SU-DHL-6 (cell line): ENCODE measurements around the gene ZFYVE1.

Experiments
- H2AFZ ChIP-seq: fragments of 200-600 bp; sonication (generic); 2 replicates; pipeline ENCODE4 v1.6.1; 2014; ENCODE audit warnings: low read depth, mild to moderate bottlenecking, moderate library complexity, mixed read lengths, antibody characterized with exemption, low read length; ENCODE audit not compliant: severe bottlenecking
- H3F3A ChIP-seq: fragments of 200-600 bp; shearing (Covaris generic); 2 replicates; pipeline ENCODE4 v1.6.0; 2016; ENCODE audit warnings: antibody characterized with exemption, mild to moderate bottlenecking; ENCODE audit not compliant: insufficient read depth
- H3K27ac ChIP-seq: fragments of 200-600 bp; sonication (generic); 2 replicates; pipeline ENCODE4 v1.5.1; 2016; ENCODE audit warnings: low read depth, mild to moderate bottlenecking, low read length, moderate library complexity, mixed read lengths
- H3K27me3 ChIP-seq: fragments of 200-600 bp; sonication (generic), shearing (Covaris generic); 2 replicates; pipeline ENCODE4 v1.6.0; 2014; ENCODE audit warnings: mild to moderate bottlenecking, low read length
- H3K36me3 ChIP-seq: fragments of 200-600 bp; sonication (generic); 2 replicates; pipeline ENCODE4 v1.6.1; 2014; ENCODE audit warnings: mild to moderate bottlenecking, low read length, mixed read lengths
- H3K4me2 ChIP-seq: fragments of 300-600, 200-600 bp; shearing (Covaris generic), sonication (generic); 2 replicates; pipeline ENCODE4 v1.6.0; 2014; ENCODE audit warnings: low read length, low read depth, mild to moderate bottlenecking; ENCODE audit not compliant: poor library complexity, severe bottlenecking
- H3K4me3 ChIP-seq: fragments of 200-600 bp; sonication (generic); 2 replicates; pipeline ENCODE4 v1.5.1; 2014; ENCODE audit warnings: antibody characterized with exemption, low read length, mild to moderate bottlenecking, mixed read lengths; ENCODE audit not compliant: insufficient read depth, poor library complexity, severe bottlenecking
- H3K79me2 ChIP-seq: fragments of 200-600 bp; sonication (generic); 2 replicates; pipeline ENCODE4 v1.6.1; 2014; ENCODE audit warnings: mild to moderate bottlenecking, low read length, moderate library complexity; ENCODE audit not compliant: insufficient read depth
- H3K9ac ChIP-seq: fragments of 200-600 bp; sonication (generic); 2 replicates; pipeline ENCODE4 v1.7.0; 2014; ENCODE audit warnings: mild to moderate bottlenecking, low read length
- H3K9me2 ChIP-seq: fragments of 200-600 bp; sonication (generic); replicated peaks from 2 replicates; pipeline ENCODE4 v1.6.1; 2014; ENCODE audit warnings: low read length; ENCODE audit not compliant: insufficient read depth
- H3K9me3 ChIP-seq: fragments of 200-600 bp; sonication (generic); 2 replicates; pipeline ENCODE4 v1.6.1; 2014; ENCODE audit warnings: low read length, mixed read lengths; ENCODE audit not compliant: insufficient read depth
- H4K20me1 ChIP-seq: fragments of 200-600 bp; sonication (generic); 2 replicates; pipeline ENCODE4 v1.6.1; 2014; ENCODE audit warnings: low read depth, mild to moderate bottlenecking, antibody characterized with exemption, low read length, moderate library complexity, mixed read lengths
- EZH2phosphoT487 ChIP-seq: fragments of 200-600 bp; sonication (generic), shearing (Covaris generic); conservative IDR thresholded peaks from 2 replicates; pipeline ENCODE4 v1.6.1; 2018; ENCODE audit warnings: mild to moderate bottlenecking, antibody characterized with exemption, low read length, moderate library complexity, mixed read lengths
- TF ChIP-seq, protein P1 (sequence below): fragments of 200-600 bp; sonication (generic); IDR thresholded peaks from one replicate; pipeline ENCODE4 v1.5.1; 2017; ENCODE audit warnings: antibody characterized with exemption, mild to moderate bottlenecking, low read length, moderate library complexity; ENCODE audit not compliant: insufficient read depth, poor library complexity, severe bottlenecking

Gene ZFYVE1

DNA sequence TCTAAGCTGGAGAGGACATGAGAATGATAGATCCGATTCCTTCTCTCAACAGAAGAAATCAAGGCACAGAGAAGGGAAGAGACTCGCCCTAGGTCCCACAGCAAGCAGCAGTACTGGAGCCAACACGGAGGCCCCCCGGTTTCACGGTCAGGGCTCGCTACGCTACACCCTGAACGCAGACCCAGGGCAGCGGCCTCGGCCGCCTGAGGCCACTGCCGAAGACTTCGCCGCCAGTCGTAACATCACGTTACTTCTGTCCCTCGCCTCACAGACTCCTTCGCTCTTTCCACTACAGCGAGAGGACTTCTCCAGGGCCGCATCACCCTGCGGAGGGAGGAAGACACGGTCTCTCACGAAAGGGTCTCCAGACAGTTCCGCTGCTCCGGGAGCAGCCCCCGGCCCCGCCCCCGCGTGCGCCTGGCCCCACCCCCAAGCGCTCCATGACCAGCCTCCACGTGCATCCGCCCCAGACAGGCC is 101.1 kb downstream of the ZFYVE1 start:
- H3K79me2 ChIP-seq: peaks cover 35% of the 10 kb centered on the region
- H3K27ac ChIP-seq: no peak overlapping the region

DNA sequence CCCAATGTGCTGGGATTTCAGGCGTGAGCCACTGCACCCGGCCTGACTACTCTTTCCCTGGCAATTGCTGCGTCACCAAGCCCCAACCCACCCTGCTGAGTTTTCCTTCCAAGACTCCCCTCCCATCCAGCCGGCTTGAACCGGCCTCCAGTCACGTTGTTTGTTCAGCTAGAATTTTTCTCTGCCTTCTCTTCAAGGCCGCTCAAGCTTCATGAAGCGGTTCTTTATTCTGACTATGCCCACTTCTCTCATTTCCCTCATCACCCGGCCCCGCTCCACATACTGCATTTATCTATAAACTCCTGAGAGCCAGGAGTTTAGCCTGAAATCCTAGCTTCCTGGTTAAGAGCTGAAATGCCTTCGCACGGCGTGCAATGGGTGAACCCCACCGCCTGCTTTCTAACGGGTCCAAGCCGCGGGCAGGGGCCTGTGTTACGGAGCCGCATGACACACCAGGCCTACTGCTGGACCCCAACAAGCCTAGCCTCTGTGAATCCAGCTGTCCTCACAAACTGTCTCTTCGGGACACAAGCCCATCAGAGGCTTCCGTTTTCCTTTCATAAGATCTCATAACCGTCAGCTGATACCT is 101.6 kb downstream of the ZFYVE1 start:
- TF ChIP-seq, protein P1, sequence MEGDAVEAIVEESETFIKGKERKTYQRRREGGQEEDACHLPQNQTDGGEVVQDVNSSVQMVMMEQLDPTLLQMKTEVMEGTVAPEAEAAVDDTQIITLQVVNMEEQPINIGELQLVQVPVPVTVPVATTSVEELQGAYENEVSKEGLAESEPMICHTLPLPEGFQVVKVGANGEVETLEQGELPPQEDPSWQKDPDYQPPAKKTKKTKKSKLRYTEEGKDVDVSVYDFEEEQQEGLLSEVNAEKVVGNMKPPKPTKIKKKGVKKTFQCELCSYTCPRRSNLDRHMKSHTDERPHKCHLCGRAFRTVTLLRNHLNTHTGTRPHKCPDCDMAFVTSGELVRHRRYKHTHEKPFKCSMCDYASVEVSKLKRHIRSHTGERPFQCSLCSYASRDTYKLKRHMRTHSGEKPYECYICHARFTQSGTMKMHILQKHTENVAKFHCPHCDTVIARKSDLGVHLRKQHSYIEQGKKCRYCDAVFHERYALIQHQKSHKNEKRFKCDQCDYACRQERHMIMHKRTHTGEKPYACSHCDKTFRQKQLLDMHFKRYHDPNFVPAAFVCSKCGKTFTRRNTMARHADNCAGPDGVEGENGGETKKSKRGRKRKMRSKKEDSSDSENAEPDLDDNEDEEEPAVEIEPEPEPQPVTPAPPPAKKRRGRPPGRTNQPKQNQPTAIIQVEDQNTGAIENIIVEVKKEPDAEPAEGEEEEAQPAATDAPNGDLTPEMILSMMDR: no peak
- TF ChIP-seq EZH2phosphoT487: no peak
- Histone ChIP-seq H3K79me2 (peaks cover 29% of the 10 kb centered on the region), H3F3A (no peaks in the 10 kb centered on the region), H3K36me3 (no peaks in the 10 kb centered on the region), H3K9ac (peak overlapping the region; percentile 44), H3K4me2 (peak overlapping the region; percentile 56), H3K27ac (no peak overlapping the region), H2AFZ (peak overlapping the region; percentile 54), H3K9me2 (no peaks in the 10 kb centered on the region), H4K20me1 (no peaks in the 10 kb centered on the region), H3K9me3 (no peaks in the 10 kb centered on the region), H3K27me3 (no peaks in the 10 kb centered on the region), H3K4me3 (peak overlapping the region; percentile 49)

More for the DNA sequence above, 101.1 kb downstream of the ZFYVE1 start:
- H3K4me2 ChIP-seq: peak overlapping the region; percentile 56
- no peaks in the 10 kb centered on the region for H4K20me1 ChIP-seq
- no peaks in the 10 kb centered on the region for H3K27me3 ChIP-seq
- no peaks in the 10 kb centered on the region for H3K36me3 ChIP-seq
- H3K9ac ChIP-seq: peak overlapping the region; percentile 44
- H3K4me3 ChIP-seq: peak overlapping the region; percentile 49
- no peaks in the 10 kb centered on the region for H3F3A ChIP-seq
- H2AFZ ChIP-seq: peak overlapping the region; percentile 54
- no peak for TF ChIP-seq EZH2phosphoT487
- TF ChIP-seq, protein P1: no peak
- no peaks in the 10 kb centered on the region for H3K9me3 ChIP-seq
- H3K9me2 ChIP-seq: no peaks in the 10 kb centered on the region

DNA sequence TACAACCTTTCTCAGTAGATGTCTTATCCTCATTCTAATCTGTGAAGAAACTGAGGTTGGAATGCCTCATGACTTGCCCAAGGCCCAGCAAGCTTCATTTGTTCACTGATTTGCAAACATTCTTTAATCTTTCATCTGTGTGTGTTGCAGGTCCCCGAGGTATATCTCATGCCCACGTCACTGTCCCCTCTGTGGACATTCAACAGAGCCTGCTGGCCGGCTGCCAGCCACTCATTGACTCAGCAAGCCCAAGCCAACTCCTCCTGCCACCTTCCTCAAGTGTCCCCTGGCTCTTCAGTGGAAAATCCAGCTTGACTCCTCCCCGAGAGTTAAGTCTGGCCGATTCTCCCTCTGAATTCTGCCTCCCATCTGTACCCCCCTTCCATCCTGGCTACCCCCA is 102.6 kb downstream of the ZFYVE1 start:
- H3K36me3 ChIP-seq: no peaks in the 10 kb centered on the region
- H3K27ac ChIP-seq: no peak overlapping the region
- no peak overlapping the region for H3K9ac ChIP-seq
- H3F3A ChIP-seq: no peaks in the 10 kb centered on the region
- no peak overlapping the region for H3K4me2 ChIP-seq
- no peaks in the 10 kb centered on the region for H4K20me1 ChIP-seq
- TF ChIP-seq, protein P1: no peak
- no peak for TF ChIP-seq EZH2phosphoT487
- no peak overlapping the region for H3K4me3 ChIP-seq
- H3K9me2 ChIP-seq: no peaks in the 10 kb centered on the region
- no peaks in the 10 kb centered on the region for H3K9me3 ChIP-seq
- H2AFZ ChIP-seq: no peak overlapping the region
- H3K79me2 ChIP-seq: peaks cover 20% of the 10 kb centered on the region
- H3K27me3 ChIP-seq: no peaks in the 10 kb centered on the region
